Heart left ventricle (tissue), 13 donors: ENCODE measurements around the gene ATP7B.

Experiments used
- CTCF ChIP-seq, 12 donors: fragments of 200-600 bp; sonication (generic) in 4 of 12; IDR thresholded peaks; one replicate each; pipeline versions ENCODE4 v1.5.0 to v1.8.0; 2018 to 2022; ENCODE audit warnings: antibody characterized with exemption in 12 of 12, mild to moderate bottlenecking in 5 of 12
- POLR2A ChIP-seq, 2 donors: fragments of 450-650 bp; IDR thresholded peaks; one replicate each; pipeline ENCODE4 v1.6.1; 2017; ENCODE audit warnings: antibody characterized with exemption in 2 of 2, mild to moderate bottlenecking in 2 of 2, moderate library complexity in 2 of 2
- donor health status: ischemic (EF 13 %, LVEDD 7.1; RV severe dilation, severe dysfunction).
- donor health status: DM: no; HTN: yes; CAD: no.
- donor health status: DM: no; HTN: no; CAD: no.
- donor health status: ischemic (EF 25% LVEDD 6.9; RV normal size, moderate dysfunction).
- donor health status: ischemic (EF 25% LVEDD 5.7; RV mildly dilated, moderate dysfunction).
- donor health status: ischemic (EF 35%, LVEDD 5.7; RV mildly dilated, moderate dysfunction).
- donor health status: nonischemic (EF 11% LVEDD 7.7; RV severe dilation, severe dysfunction).
- donor health status: DM: yes; HTN: yes; CAD: no.
- donor health status: PGD.
- donor health status: ischemic (EF 29% LVEDD 5.4; RV normal size, mild dysfunction).
- donor health status: nonischemic (EF 23%, LVEDD 6.1; RV moderate dilation, normal function).

DNA sequence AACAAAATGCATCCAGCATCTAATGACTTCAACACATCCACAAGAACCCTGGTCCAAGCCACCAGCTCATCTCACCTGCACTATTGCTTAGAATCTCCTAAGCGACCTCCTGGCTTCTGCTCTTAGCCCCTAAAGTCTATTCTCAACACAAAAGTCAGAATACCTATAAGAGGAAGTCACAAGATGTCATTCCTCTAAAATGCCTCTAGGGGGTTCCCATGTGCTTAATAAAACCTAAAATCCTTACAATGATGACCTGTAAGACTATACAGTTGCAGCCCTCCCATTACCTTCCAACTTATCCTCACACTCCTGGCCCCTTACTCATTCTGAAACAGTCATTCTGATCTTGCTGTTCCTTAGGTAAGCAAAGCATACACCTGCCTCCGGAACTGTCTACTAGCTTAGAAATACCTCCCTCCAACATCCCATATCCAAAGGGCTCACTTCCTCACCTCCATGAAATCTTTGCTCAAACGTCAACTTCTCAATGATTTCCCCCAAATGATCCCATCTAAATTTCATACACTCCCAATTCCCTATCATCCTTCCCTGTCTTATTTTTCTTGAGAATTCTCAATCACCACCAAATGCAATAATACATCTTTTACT lies 10.0 kb downstream of the ATP7B start:
- TF ChIP-seq CTCF (IDR thresholded peaks at IDR 0.05) (peak; percentile 52 to 83 (median 69)), POLR2A (IDR thresholded peaks at IDR 0.05) (no peak)
